Breast epithelium (tissue), 3 donors: Measurements from ENCODE around the gene PRKCE.

Experiments used
- CTCF ChIP-seq, 3 donors: fragments of 450-650 bp; IDR thresholded peaks; one replicate each; pipeline ENCODE4 v1.5.1; 2016 to 2017; ENCODE audit warnings: antibody characterized with exemption in 3 of 3, mild to moderate bottlenecking in 3 of 3, moderate library complexity in 3 of 3
- POLR2A ChIP-seq: fragments of 450-650 bp; IDR thresholded peaks from one replicate; pipeline ENCODE4 v1.6.1; 2016; ENCODE audit warnings: antibody characterized with exemption, mild to moderate bottlenecking, moderate library complexity

- TF ChIP-seq CTCF (IDR thresholded peaks at IDR 0.05) (no peak), POLR2A (no peak)
These were observed 330.0 kb downstream of the PRKCE start for GRCh38 chr2:45981384-45981930.
